ENCODE measurements around the gene DPP7. TPM values are rescaled to one million over a fixed set of nuclear protein-coding genes. Genes with fewer than 3 reads are reported as not detected.

The DPP7 gene
- total RNA-seq, 4 donors from 2014 or later, result 123 to 144 (median 138) TPM

DNA sequence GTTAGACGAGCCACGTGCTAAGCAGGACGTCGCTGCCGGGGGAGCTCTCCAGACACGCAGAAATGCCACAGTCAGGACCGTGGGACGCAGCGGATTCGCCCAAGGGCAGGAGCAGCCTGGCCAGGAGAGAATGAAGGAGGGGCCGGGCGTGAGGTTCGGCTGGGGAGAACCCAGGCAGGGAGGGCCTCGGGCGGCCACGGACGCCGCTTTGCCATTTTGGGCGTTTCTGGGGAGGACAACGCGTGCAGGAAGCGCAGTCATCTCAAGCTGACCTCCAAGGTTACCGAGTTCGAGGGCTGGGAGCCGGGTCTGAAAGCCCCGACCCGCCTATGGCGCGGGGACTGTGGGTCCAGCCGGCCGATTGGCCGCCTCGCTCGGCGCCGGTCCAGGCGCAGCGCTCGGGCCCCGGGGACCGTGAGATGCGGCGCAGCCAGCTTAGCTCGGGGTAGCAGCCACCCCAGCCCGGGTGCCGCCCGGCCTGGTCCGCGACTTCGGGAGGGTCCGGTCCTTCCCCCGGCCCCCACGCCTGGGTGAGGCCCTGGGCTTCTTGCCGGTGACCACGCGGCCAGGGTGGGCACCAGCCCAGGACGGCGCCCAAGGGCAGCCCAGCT lies 28.5 kb downstream of the DPP7 start:
- peak overlapping the region; percentile 44 for H3K4me3 ChIP-seq (ENCODE audit: low read depth, poor library complexity, severe bottlenecking)
- intact Hi-C loops (cut with DNase I; ENCODE audit: low total_unique reads), result no loop called here
- TF ChIP-seq, protein P1, sequence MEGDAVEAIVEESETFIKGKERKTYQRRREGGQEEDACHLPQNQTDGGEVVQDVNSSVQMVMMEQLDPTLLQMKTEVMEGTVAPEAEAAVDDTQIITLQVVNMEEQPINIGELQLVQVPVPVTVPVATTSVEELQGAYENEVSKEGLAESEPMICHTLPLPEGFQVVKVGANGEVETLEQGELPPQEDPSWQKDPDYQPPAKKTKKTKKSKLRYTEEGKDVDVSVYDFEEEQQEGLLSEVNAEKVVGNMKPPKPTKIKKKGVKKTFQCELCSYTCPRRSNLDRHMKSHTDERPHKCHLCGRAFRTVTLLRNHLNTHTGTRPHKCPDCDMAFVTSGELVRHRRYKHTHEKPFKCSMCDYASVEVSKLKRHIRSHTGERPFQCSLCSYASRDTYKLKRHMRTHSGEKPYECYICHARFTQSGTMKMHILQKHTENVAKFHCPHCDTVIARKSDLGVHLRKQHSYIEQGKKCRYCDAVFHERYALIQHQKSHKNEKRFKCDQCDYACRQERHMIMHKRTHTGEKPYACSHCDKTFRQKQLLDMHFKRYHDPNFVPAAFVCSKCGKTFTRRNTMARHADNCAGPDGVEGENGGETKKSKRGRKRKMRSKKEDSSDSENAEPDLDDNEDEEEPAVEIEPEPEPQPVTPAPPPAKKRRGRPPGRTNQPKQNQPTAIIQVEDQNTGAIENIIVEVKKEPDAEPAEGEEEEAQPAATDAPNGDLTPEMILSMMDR (IDR thresholded peaks at IDR 0.05), result no peak
- no peak for TF ChIP-seq POLR2A (IDR thresholded peaks at IDR 0.05)
- WGBS, 2 donors, result 1 to 3% methylated on average over 27 to 47 of the region's 58 CpGs
- DNase-seq (ENCODE audit: low spot score in 2 of 2), result no peak

DNA sequence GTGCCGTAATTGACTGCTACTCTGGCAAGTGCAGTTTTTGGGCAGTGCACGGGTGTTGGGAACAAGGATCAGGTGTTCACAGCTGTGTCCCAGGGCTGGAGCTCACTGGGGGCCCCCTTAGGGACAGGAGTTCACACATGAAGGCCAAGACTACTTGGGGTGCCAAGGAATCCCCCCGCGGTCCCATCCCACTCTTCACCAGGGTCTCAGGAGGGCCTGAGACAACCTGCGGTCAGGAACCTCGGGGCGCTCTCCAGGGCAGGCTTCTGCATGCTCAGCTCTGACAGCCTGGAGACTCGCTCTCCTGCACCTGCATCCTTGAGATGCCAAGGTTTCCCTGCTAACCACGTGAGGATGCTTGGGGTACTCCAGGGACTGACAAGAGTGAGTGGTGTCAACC lies 30.0 kb downstream of the DPP7 start:
- 56 to 64% methylated on average over 9 of the region's 9 CpGs for WGBS, 2 donors
- DNase-seq (ENCODE audit: low spot score in 2 of 2), result no peak
- H3K4me3 ChIP-seq (ENCODE audit: low read depth, poor library complexity, severe bottlenecking), result no peak overlapping the region
- intact Hi-C loops (cut with DNase I; ENCODE audit: low total_unique reads), result no loop called here
- TF ChIP-seq, protein P1 (IDR thresholded peaks at IDR 0.05), result no peak
- no peak for TF ChIP-seq POLR2A (IDR thresholded peaks at IDR 0.05)

DNA sequence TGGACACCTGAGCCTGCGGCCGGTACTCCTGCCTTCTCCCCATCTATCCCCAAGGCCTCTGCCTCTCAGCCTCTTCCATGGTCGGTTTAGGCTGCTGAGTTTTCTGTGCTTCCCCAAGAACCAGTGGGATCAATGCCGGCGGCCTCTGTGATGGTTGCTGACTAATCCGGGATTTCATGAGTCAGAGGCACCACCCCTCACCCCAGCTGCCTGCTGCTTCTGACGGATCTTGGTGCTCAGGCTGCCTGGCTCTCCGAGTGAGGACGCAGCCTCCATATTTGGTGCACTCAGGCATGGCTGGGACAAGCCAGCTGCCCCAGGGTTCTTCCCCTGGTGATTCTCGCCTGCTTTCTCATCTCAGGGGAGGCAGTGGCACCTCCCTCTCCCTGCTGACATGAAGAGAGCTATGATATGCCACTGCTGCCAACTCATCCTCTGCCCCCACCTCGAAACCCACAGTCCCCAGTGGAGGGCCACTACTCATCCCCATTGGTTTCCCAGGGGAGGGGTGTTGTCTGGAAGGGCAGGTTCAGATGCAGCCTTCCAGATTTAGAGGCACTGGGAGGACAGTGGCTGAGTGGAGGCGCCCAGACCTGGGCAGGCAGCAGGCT lies 31.0 kb downstream of the DPP7 start:
- intact Hi-C loops (cut with DNase I; ENCODE audit: low total_unique reads), result no loop called here
- peak; percentile 81 to 94 for DNase-seq (ENCODE audit: low spot score in 2 of 2)
- no peak overlapping the region for H3K4me3 ChIP-seq (ENCODE audit: low read depth, poor library complexity, severe bottlenecking)
- 25 to 33% methylated on average over 4 to 11 of the region's 12 CpGs for WGBS, 2 donors
- TF ChIP-seq POLR2A (IDR thresholded peaks at IDR 0.05), result no peak
- TF ChIP-seq, protein P1 (IDR thresholded peaks at IDR 0.05), result no peak

DNA sequence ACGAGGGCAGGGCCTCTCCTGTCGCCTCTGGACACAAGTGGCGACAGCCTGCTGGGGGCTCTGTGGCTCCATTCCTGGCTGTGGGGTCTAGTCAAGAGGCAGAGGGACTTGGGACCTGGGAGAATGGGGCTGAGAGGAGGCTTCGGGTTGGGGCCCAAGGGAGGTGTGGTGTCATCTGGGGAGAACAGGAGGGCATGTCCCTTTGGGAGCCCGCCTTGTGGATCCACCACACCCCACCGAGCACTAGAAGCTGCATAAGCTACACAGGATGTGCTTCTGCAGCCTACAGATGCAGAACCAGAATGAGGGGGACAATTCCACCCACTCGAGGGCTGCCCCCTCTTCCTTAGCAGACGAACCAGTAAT lies 31.6 kb downstream of the DPP7 start:
- intact Hi-C loops (cut with DNase I; ENCODE audit: low total_unique reads), result no loop called here
- DNase-seq (ENCODE audit: low spot score in 2 of 2), result no peak
- 72 to 74% methylated on average over 7 to 8 of the region's 8 CpGs for WGBS, 2 donors
- no peak overlapping the region for H3K4me3 ChIP-seq (ENCODE audit: low read depth, poor library complexity, severe bottlenecking)
- TF ChIP-seq POLR2A (IDR thresholded peaks at IDR 0.05), result no peak
- TF ChIP-seq, protein P1 (IDR thresholded peaks at IDR 0.05), result no peak

DNA sequence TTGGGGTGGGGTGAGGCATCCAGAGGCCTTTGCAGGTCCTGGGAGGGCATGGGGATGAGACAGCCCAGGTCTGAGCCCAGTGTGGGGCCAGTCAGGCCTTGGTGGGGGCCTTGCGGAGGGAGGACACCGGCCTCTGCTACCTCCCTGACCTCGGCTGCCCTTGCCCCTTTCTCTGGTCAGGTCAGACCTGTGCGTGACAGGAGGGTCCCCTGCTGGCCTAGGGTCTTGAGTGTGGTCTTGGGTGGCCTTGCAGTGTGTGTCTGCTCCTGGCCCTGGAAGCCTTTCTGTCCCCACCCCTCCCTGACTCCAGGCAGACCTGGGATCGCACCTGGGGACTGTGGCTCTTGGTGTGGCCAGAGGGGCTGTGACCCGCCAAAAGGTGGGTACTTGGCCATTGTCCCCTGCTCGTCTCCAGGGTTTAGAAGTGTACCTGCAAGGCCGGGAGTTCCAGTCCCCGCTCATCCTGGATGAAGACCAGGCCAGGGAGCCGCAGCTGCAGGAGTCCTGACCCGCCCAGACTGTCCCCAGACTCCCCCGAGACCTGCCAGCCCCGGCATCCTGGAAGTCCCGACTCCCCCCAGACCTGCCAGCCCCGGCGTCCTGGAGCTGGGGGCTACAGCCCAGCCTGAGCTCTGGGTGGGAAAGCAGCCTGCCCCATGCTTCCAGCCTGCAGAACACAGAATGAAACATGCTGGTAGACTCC lies 32.2 kb downstream of the DPP7 start:
- WGBS, 2 donors, result 93 to 95% methylated on average over 6 to 7 of the region's 16 CpGs
- intact Hi-C loops (cut with DNase I; ENCODE audit: low total_unique reads), result no loop called here
- TF ChIP-seq POLR2A (IDR thresholded peaks at IDR 0.05), result no peak
- TF ChIP-seq, protein P1 (IDR thresholded peaks at IDR 0.05), result no peak
- DNase-seq (ENCODE audit: low spot score in 2 of 2), result no peak
- H3K4me3 ChIP-seq (ENCODE audit: low read depth, poor library complexity, severe bottlenecking), result no peak overlapping the region

Data from lower leg skin (tissue), 4 donors.